Activated T-cell treated with anti-CD3 and anti-CD28 coated beads, Interleukin-2, amount 50 U/mL, for 48 hours (primary cell): ENCODE measurements around the gene ADAM15.

Experiments used
- DNase-seq, 2 experiments: peaks; one replicate each; pipeline ENCODE4 v3.0.0-alpha.2; 2020

The ADAM15 gene

GRCh38 chr1:155073377-155074242 lies 22.5 kb downstream of the ADAM15 start:
- no peak for DNase-seq

- DNase-seq: no peak
Measured at GRCh38 chr1:155075535-155075934, 24.4 kb downstream of the ADAM15 start.

- DNase-seq: no peak
Measured at GRCh38 chr1:155076371-155076770, 25.3 kb downstream of the ADAM15 start.

- DNase-seq: no peak
Measured at GRCh38 chr1:155077346-155077745, 26.2 kb downstream of the ADAM15 start.

- DNase-seq: no peak
Measured at GRCh38 chr1:155077758-155078445, 26.8 kb downstream of the ADAM15 start.

- DNase-seq: peak; percentile 78 to 84
Measured at GRCh38 chr1:155078469-155079209, 27.5 kb downstream of the ADAM15 start, which contains the start of gene EFNA3. TSS of gene EFNA3 (plus strand) at chr1:155078837. CDS start at chr1:155078942, 105 bp downstream.

- peak in 1 of 2 experiments; percentile 42 for DNase-seq
Measured at GRCh38 chr1:155079210-155079486, 28.0 kb downstream of the ADAM15 start.

- DNase-seq: peak in 1 of 2 experiments; percentile 43
Measured at GRCh38 chr1:155079487-155080311, 28.6 kb downstream of the ADAM15 start.

- DNase-seq: peak in 1 of 2 experiments; percentile 58
Measured at GRCh38 chr1:155080312-155081228, 29.5 kb downstream of the ADAM15 start.

GRCh38 chr1:155081472-155082300 lies 30.6 kb downstream of the ADAM15 start:
- peak in 1 of 2 experiments; percentile 58 for DNase-seq

- peak in 1 of 2 experiments; percentile 59 for DNase-seq
Measured at GRCh38 chr1:155082301-155083051, 31.4 kb downstream of the ADAM15 start.

- no peak for DNase-seq
Measured at GRCh38 chr1:155083052-155083541, 32.0 kb downstream of the ADAM15 start.

- peak; percentile 62 to 66 for DNase-seq
Measured at GRCh38 chr1:155083865-155084721, 33.0 kb downstream of the ADAM15 start.

- DNase-seq: peak; percentile 96 to 97
Measured at GRCh38 chr1:155084722-155085503, 33.8 kb downstream of the ADAM15 start.

- peak; percentile 86 for DNase-seq
Measured at GRCh38 chr1:155085504-155086127, 34.5 kb downstream of the ADAM15 start.

GRCh38 chr1:155086128-155086741 lies 35.1 kb downstream of the ADAM15 start:
- DNase-seq: peak; percentile 90 to 93
